ENCODE results near the gene ZKSCAN7.

The ZKSCAN7 gene

GRCh38 chr3:44562147-44562546 is 7.2 kb downstream of the ZKSCAN7 start:
- Histone ChIP-seq H4K20me1 (ENCODE audit: control insufficient read depth, insufficient read depth, low read depth, low read length) (no peaks in the 10 kb centered on the region), H3K9me3 (ENCODE audit: control insufficient read depth, insufficient read depth, low read length) (peaks cover 18% of the 10 kb centered on the region; the same call in 1 of the 2 replicates), H3K27me3 (ENCODE audit: control insufficient read depth, low read length) (no peaks in the 10 kb centered on the region), H3K4me1 (ENCODE audit: control insufficient read depth, low read length) (no peaks in the 10 kb centered on the region), H3K27ac (ENCODE audit: low read depth, low read length) (no peak overlapping the region), H3F3A (ENCODE audit: control insufficient read depth, insufficient read depth) (no peaks in the 10 kb centered on the region), H3K9me2 (replicated peaks; ENCODE audit: control insufficient read depth, low read length) (no peaks in the 10 kb centered on the region), H3K36me3 (ENCODE audit: control insufficient read depth, low read length) (peaks cover 26% of the 10 kb centered on the region), H3K4me3 (ENCODE audit: low read length) (no peak overlapping the region), H3K4me2 (ENCODE audit: low read length) (no peak overlapping the region), H3K79me2 (ENCODE audit: control insufficient read depth, low read length) (no peaks in the 10 kb centered on the region)
- TF ChIP-seq CTCF (IDR thresholded peaks at IDR 0.05; ENCODE audit: low read depth, low read length, poor library complexity, severe bottlenecking) = no peak
- no peak for TF ChIP-seq EZH2phosphoT487 (IDR thresholded peaks at IDR 0.05; ENCODE audit: borderline replicate concordance, low read length)

- no peaks in the 10 kb centered on the region for H3K79me2 ChIP-seq (ENCODE audit: control insufficient read depth, low read length)
- H4K20me1 ChIP-seq (ENCODE audit: control insufficient read depth, insufficient read depth, low read depth, low read length) = no peaks in the 10 kb centered on the region
- H3F3A ChIP-seq (ENCODE audit: control insufficient read depth, insufficient read depth) = no peaks in the 10 kb centered on the region
These were observed 13.6 kb downstream of the ZKSCAN7 start for GRCh38 chr3:44568561-44568960.

GRCh38 chr3:44571024-44571423 is 16.0 kb downstream of the ZKSCAN7 start:
- Histone ChIP-seq H3K9me2 (replicated peaks; ENCODE audit: control insufficient read depth, low read length) (no peaks in the 10 kb centered on the region), H4K20me1 (ENCODE audit: control insufficient read depth, insufficient read depth, low read depth, low read length) (no peaks in the 10 kb centered on the region), H3K4me3 (ENCODE audit: low read length) (no peak overlapping the region), H3K4me1 (ENCODE audit: control insufficient read depth, low read length) (no peaks in the 10 kb centered on the region), H3K4me2 (ENCODE audit: low read length) (no peak overlapping the region), H3K27me3 (ENCODE audit: control insufficient read depth, low read length) (no peaks in the 10 kb centered on the region), H3F3A (ENCODE audit: control insufficient read depth, insufficient read depth) (no peaks in the 10 kb centered on the region), H3K36me3 (ENCODE audit: control insufficient read depth, low read length) (peaks cover 31% of the 10 kb centered on the region), H3K27ac (ENCODE audit: low read depth, low read length) (no peak overlapping the region), H3K79me2 (ENCODE audit: control insufficient read depth, low read length) (no peaks in the 10 kb centered on the region), H3K9me3 (ENCODE audit: control insufficient read depth, insufficient read depth, low read length) (peaks cover 16% of the 10 kb centered on the region; the same call in 1 of the 2 replicates)
- TF ChIP-seq EZH2phosphoT487 (IDR thresholded peaks at IDR 0.05; ENCODE audit: borderline replicate concordance, low read length) = no peak
- TF ChIP-seq CTCF (IDR thresholded peaks at IDR 0.05; ENCODE audit: low read depth, low read length, poor library complexity, severe bottlenecking) = no peak

More at GRCh38 chr3:44568561-44568960, 13.6 kb downstream of the ZKSCAN7 start:
- Histone ChIP-seq H3K4me2 (ENCODE audit: low read length) (no peak overlapping the region), H3K36me3 (ENCODE audit: control insufficient read depth, low read length) (peaks cover 34% of the 10 kb centered on the region), H3K4me3 (ENCODE audit: low read length) (no peak overlapping the region), H3K4me1 (ENCODE audit: control insufficient read depth, low read length) (no peaks in the 10 kb centered on the region), H3K27ac (ENCODE audit: low read depth, low read length) (no peak overlapping the region), H3K27me3 (ENCODE audit: control insufficient read depth, low read length) (no peaks in the 10 kb centered on the region), H3K9me3 (ENCODE audit: control insufficient read depth, insufficient read depth, low read length) (peaks cover 16% of the 10 kb centered on the region; the same call in 1 of the 2 replicates), H3K9me2 (replicated peaks; ENCODE audit: control insufficient read depth, low read length) (no peaks in the 10 kb centered on the region)
- TF ChIP-seq CTCF (IDR thresholded peaks at IDR 0.05; ENCODE audit: low read depth, low read length, poor library complexity, severe bottlenecking) (no peak), EZH2phosphoT487 (IDR thresholded peaks at IDR 0.05; ENCODE audit: borderline replicate concordance, low read length) (no peak)

Data from DOHH2 (cell line).